G401 (cell line): ENCODE results near the gene RNLS. TPM values are rescaled to one million over a fixed set of nuclear protein-coding genes. Genes with fewer than 3 reads are reported as not detected.

Experiments
- DNase-seq: peaks from one replicate; pipeline ENCODE4 v3.0.0-alpha.2; 2015; ENCODE audit warnings: low spot score
- in situ Hi-C: cut with HindIII; loops from 2 replicates; pipeline ENCODE4 v1.10.0; 2016; ENCODE audit warnings: low sequenced_read_pairs, mixed read lengths
- total RNA-seq: library from RNA; depleted of rRNA; stranded (reverse); fragments of >200 nt; shearing (Covaris generic); gene quantifications from 2 replicates; pipeline ENCODE4 v1.2.3, GENCODE V29; 2014

Gene RNLS
- total RNA-seq, 1 experiment from 2014 or later: 1.8 TPM

DNA sequence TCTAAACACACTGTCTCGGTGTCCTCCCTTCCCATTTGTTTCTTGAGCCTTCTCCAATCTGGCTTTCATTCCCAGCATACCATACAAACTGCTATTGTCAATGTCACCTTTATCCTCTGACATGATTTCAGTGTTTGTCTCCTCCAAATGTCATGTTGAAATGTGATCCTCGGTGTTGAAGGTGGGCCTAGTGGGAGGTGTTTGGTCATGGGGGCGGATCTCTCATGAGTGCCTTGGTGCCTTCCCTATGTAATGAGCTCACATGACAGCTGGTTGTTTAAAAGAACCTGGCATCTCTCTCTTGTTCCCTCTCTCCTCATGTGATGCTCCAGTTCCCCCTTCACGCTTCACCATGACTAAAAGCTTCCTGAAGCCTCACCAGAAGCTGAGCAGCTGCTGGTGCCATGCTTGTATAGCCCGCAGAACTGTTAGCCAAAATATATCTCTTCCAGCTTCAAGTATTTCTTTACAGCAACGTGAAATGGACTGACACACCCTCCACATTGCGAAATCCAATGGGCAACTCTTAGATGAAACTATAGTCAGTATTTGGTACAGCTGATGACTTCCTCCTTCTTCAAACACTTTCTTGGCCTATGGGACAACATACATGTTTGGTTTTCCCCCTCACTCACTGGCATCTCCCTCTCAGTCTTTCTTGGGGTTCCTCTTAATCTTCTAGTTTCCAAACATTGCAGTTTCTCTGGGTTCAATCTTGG is 27.8 kb downstream of the RNLS start:
- in situ Hi-C loops: no loop called here
- DNase-seq: no peak

DNA sequence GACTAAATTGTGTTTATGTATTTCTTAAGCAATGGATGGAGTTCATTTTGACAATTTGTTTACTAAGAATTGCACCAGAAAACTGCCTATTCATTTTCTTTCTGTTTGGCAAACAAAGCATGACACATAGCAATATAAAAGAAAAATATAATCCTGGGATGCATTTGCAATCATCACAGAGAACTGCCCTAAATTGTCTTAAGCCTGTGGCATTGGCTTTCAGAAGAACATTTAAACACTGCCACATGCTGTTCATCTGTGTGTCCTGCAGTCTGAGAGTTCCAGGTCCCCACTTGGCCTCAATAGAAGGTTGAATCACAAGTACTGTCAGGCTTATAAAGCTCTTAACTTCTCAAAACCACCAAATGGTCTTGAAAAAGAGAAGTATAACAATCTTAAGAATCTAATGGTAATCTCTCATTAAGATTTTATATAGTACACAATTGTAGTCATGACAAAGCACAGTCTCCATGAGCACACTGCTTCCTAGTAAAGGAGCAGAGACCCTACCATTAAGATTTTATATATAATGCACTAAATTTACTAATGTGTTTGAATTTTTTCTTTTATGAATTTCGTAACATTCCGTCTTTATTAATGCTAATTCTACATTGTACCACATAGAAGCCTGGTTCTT is 29.9 kb downstream of the RNLS start:
- DNase-seq: peak; percentile 87
- in situ Hi-C loops: no loop called here

DNA sequence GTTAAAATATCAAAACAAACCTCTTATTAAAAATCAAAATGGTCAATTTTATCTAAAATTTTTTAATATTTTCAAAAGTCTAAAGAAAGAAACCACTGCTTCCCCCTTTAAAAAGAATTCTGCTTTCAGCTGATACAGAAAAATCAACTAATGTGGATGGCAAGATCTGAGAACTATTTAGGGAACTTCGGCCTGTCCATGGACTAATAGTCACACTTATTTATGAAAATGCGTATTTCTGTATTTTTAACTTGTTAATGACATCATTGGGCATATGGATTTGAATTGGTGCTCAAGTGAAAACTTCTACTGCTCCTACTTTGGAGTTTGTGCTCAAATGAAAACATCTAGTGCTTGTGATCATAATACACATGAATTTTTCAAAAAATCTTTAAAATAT is 31.9 kb downstream of the RNLS start:
- DNase-seq: no peak
- in situ Hi-C loops: no loop called here

DNA sequence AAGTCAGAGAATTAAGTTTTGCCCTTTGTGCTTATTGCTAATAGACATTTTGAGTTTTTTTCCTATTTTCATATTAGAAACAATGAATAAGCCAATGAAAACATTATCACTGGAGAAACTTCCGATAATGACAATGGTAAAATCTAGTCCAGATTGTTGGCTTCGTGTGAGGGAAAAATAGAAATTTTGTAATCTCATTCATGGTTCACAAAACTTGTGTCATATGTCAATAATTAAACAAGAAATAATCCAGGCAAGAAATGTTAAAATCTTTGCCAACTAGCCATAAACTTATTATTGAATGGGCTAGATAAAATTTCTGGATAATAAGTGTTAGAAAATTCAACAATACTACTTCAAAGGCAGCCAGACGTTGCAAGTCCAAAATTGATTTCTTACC is 36.6 kb downstream of the RNLS start:
- no peak for DNase-seq
- in situ Hi-C loops: no loop called here

DNA sequence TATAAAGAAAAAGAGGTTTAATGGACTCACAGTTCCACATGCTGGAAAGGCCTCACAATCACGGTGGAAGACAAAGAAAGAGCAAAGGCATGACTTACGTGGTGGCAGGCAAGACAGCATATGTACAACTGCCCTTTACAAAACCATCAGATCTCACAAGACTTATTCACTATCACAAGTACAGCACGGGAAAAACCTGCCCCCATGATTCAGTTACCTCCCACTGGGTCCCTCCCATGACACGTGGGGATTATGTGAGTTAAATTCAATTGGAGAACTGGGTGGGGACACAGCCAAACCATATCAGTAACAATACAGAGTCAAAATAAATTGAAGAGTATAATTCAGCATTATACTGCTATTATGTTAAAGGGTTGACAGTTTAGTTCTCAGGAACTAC is 37.8 kb downstream of the RNLS start:
- in situ Hi-C loops: no loop called here
- no peak for DNase-seq

DNA sequence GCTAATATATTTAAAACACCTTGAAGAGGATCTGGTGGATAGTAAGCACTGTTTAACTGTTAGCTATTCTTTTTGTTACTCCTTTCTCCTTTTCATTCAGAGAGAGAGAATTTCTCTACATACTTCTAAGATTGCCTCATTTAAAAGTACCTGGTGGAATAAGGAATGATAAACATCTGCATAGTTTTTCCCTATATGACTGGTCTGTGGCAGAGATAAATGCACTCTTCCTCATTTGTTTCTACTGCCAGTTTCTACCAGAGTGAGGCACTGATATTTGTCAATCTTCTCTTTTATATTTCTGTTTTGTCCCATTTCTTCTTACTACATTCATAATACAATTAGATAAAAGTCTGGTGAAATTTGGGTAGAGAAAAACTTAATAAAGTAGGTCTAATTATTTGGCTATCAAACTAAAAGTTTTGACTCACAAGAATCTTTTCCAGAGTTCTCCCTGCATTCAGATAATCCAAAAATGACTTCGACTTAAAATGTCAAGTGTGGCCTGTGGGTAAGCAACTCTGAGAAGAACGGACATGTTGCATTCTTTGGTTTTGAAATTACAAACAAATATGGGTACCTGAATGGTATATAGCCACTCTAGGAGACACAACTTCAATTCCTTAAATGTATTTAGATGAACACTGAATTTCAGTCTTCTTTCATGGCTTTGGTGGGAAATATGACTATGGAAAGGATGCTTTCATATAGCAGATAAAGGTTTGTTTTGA is 38.8 kb downstream of the RNLS start:
- in situ Hi-C loops: no loop called here
- DNase-seq: no peak

DNA sequence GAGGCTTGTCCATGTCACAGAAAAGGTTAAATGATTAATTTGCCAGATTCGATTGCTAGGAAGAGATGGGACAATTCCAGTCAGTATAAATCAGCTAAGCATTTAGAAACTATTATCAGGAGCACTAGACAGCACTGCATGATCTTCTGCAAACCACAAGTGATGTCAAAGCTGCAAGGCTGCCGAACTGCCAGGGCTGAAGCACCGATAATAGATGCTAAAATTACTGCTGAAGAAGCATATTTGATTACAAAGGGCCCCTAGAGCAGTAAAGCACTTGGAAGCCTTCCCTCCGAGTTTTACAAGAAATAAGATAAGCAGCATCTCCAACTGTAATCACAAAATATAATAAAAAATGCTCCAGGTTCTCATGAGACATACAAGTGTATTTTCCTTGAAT is 40.6 kb downstream of the RNLS start:
- in situ Hi-C loops: no loop called here
- no peak for DNase-seq

DNA sequence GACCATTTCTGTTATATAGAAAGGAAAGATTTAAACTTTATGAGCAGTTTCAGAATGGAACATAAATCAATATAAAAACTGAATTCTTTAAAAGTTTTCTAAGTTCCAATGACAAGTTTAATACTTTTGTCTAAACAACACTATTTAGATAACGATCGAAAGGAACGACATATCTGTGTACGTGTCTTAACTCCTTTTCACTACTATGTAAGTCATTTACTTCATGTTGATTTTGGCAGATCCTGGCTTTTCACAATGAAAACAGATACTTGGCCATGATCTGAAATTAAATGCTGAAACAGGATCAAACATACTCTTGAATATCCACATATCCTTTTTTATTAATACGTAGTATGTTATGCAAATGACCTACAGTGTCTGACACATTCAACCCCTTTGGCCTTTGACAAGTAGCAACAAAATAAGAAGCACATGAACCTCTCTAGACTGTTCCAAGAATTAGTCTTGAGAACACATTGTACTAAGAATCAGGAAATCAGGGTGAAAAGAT is 41.9 kb downstream of the RNLS start:
- no peak for DNase-seq
- in situ Hi-C loops: no loop called here

DNA sequence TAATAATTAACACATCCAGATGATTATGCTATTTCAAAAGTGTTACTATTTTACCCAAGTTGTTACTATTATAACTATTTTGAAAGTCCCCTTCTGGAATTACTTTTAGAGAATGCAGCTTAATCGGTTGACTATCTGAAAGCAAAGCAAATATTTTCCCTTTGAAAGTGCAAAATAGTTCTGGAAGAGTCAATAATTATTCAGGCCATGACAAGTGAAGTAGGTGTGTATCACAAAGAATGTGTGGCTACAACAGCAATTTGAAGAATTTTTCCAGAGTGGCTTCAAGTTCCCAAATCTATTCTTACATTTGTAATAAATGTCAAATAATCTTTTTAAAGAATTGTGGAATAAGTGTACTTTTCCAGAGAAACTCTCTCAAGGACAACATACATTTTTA is 42.8 kb downstream of the RNLS start:
- in situ Hi-C loops: no loop called here
- no peak for DNase-seq

DNA sequence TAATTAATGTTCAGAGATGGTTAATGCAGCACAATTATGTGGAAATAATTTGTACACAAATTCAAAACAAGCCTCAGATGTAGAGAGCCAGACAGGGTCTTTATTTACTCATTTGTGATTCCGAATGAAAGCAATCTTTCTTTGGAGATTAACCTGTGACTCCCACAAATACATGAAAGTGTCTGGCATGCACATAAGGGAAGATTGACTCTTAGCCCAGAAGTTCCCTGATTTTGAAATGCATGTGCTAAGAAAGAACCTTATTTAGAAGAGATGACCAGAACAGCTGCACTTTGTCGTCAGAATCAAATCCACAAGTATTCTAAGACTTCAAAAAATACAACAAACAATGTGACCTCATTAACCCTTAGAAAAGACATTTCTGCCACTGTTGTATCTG is 45.1 kb downstream of the RNLS start:
- no peak for DNase-seq
- in situ Hi-C loops: no loop called here

DNA sequence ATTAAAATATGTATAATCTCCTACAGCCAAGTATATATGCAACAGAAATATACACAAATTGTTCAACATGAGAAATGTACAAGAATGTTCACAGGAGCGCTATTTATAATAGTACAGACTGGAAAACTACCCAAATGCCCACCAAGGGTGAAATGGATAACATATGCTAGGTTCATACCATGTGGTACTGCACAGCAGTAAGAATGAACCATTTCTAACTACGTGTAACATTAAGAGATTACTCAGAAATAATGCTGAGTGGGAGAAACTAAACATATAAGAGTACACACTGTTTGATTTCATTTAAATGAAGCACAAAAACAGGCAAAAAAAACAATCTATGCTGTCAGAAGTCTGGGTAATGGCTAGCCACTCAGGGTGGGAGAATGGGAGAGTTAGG is 45.8 kb downstream of the RNLS start:
- no peak for DNase-seq
- in situ Hi-C loops: no loop called here

DNA sequence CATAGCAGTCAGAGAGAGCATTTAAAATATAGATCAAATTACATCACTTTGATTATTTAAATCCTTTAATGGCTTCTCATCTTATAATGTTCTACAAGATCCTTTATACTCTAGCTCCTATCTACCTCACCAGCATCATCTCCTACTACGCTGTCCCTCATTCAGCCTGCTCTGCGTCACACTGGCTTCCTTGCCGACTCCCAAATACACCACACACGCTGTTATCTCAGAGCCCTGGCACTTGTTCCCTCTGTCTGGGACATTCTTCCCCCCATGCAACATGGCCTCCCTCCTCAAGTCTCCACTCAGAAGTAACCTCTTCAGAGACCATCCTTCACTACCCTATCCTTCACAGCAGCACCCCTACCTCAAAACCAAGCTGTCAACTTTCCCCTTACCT is 46.7 kb downstream of the RNLS start:
- no peak for DNase-seq
- in situ Hi-C loops: no loop called here

DNA sequence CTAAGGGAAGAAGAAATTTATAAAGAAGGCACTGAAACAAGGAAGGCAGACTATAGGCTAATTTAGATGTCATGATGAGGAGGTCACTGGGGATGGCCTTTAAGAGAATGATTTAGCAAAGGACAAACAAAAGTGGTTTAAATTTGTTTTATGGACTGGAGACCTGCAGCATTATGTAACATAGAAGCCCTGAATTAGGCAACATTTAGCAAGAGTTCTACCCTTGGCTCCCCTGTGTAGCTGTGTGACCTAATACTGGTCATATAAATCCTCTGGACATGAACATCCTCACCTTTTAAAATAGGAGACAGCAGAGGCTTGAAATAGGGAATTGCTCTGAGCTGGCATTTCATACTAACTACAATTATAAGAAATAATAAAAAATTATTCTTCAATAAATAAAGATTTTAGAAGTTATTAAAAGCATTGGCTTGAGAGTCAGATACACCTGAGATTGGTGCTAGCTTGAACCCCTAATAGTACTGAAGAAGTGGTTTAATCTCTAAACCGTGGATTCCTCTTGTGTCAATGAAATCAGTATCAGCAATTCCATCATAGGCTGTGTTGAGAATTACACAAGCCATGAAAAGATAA is 48.9 kb downstream of the RNLS start:
- no peak for DNase-seq
- in situ Hi-C loops: no loop called here

DNA sequence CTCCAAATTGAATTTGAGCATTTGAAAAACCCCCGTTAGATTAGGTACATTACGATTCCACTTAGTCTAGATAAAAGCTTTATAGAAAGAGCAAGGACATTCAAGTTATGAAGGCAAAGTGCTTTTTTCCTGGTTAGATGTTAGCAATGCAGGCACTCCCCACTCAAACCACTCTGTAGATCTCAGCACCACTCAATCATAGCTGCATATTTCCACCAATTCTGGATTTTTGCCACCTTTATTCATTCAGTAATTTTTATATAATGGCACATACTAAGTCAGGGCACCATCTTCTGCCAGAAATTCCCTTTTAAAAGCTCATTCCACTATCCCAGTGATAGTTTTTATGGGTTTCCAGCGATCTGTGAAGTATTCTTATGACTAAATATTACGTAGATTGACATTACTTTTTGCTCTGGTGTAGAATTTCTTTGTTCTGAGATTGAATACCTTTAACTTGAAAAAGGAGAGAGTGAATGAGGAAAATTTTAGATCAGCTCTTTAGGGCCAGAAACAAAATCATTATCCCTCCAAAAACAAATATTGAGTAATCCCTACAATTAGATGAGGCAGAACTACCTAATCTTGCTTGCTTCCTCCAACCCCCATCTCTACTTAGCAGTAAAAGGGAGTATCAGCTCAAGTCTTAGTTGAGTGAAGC is 51.6 kb downstream of the RNLS start:
- no peak for DNase-seq
- in situ Hi-C loops: no loop called here

DNA sequence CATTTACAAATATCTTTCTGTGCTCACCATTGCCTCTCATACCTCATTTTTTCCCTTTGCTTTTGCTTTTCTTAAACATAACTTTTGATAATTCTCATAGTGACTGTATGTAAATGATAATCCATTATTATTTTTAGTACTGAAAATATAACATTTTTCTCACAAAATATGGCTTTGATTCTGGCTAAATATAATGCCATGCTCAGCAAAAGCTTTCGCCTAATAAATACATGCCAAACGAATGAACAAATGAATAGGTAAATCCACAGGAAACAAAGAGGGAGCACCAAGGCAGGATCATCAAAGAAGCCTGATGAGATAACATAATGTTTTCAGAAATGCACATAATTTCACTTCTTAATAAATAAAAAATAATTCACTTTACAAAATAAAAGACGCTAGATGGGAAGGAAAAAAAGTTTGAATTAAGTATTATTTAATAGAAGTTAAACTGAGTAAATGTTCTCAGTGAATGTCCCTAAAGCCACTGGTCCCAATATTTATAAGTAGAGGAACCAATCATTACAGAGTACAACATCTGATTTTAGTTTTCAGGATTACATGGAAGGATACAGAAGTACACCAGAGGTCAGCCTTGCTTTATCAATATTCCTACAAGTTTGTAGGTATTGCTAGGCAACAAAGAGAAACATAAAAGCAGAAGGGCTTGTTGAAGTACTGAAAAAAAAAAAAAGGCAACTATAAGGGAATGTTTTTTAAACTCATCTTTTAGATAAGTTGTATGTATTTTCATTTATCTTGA is 52.3 kb downstream of the RNLS start:
- in situ Hi-C loops: no loop called here
- DNase-seq: no peak

DNA sequence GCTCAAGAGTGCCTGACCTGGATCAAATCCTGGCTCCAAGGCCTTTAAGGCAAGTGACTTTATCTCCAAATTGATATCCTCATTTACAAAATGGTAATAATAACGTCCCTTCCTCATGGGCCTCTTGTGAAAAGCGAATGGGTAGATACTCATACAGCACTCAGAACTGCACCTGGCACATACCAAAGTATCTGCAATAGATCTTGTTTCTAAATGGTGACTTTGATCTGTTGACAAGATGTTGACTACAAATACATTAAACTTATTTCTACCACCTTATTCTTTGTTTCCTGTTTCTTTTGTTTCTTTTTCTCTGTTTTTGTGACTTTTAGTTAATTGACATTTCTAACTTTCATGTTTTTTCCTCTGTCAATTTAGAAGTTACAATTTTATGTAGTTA is 53.0 kb downstream of the RNLS start:
- in situ Hi-C loops: no loop called here
- no peak for DNase-seq

DNA sequence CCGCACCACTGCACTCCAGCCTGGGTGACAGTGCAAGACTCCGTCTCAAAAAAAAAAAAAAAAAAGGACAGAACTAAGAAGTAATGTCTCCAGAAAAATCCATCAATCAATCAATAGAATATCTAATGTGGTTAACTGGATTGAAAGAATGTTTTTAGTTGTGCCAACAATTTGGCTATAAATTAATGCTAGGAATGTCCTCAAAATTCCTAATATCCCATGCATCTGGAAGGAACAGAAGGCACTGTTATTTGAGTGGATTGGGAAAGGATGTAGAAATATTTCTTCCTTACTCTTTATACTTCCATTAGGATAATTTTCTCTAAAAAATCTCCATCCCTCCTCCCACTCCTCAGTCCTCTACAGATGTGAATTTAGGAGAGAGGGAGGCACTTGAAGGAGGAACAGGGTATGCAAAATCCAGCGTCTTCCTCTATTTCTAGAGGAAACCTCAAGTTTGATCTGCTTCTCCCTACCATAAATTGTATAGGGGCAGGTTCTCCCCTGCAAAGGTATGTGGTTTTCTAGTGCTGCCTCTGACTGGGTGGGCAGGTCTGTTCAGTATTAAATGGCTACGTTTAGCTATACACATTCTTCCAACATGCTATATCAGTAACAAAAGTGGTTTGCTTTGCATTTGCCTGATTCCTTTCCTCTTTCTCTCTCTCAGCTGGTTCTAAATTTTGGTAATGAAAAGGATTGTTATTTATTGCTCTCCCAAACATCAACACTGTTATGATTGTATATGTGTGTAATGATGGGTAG is 54.1 kb downstream of the RNLS start:
- DNase-seq: no peak
- in situ Hi-C loops: no loop called here

DNA sequence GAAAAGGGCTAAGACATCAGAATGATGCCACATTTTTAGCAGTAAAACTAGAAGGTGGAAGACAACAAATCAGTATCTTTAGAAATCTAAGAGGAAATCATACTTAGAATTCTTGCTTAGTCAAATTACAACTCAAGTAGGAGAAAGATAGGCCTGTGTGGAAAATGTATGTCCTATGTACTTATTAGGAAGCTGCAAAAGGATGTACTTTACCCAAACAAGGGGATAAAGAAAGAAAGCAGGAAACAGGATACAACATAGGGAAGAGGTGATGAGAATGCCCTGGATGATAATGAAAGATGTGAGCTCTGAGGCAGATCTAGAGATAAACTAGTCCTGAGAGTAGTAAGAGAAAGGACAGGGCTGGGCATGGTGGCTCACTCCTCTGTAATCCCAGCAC is 54.9 kb downstream of the RNLS start:
- no peak for DNase-seq
- in situ Hi-C loops: no loop called here
